ENCODE measurements around the gene DNAAF3. TPM values are rescaled to one million over a fixed set of nuclear protein-coding genes. Genes with fewer than 3 reads are reported as not detected.

DNAAF3 gene
- total and polyA plus RNA-seq, 2 donors from 2014 or later = 5.1 to 11.4 TPM

GRCh38 chr19:55146078-55146704, 20.2 kb downstream of the DNAAF3 start:
- H3K27ac ChIP-seq (ENCODE audit: low read depth in 2 of 2, low read length in 2 of 2) = no peak overlapping the region
- no peak for DNase-seq
- H3K4me1 ChIP-seq (ENCODE audit: control insufficient read depth in 2 of 3, insufficient read depth in 2 of 3, low read depth in 1 of 3, low read length in 3 of 3) = no peaks in the 10 kb centered on the region
- intact Hi-C loops (cut with DNase I) = loop anchor here (10.0 kb wide), 1 partner anchor 359 kb away; no protein-coding TSS in a partner anchor
- peaks cover 5% of the 10 kb centered on the region for H3K27me3 ChIP-seq (ENCODE audit: control insufficient read depth, insufficient read depth, low read length)
- no peak overlapping the region for H3K9ac ChIP-seq (ENCODE audit: low read length in 3 of 3)
- H3K4me3 ChIP-seq (ENCODE audit: low read length in 3 of 3) = no peak overlapping the region
- no peak for FAIRE-seq
- no peak for TF ChIP-seq CTCF (IDR thresholded peaks at IDR 0.05; ENCODE audit: borderline replicate concordance, extremely low read depth, insufficient read depth)
- no peaks in the 10 kb centered on the region for H3K36me3 ChIP-seq (ENCODE audit: control insufficient read depth in 2 of 3, insufficient read depth in 3 of 3, low read length in 3 of 3)
- no peaks in the 10 kb centered on the region for H3K9me3 ChIP-seq (ENCODE audit: control insufficient read depth in 2 of 3, insufficient read depth in 1 of 3, low read length in 3 of 3)

GRCh38 chr19:55145232-55145631, 21.2 kb downstream of the DNAAF3 start:
- H3K9me3 ChIP-seq (ENCODE audit: control insufficient read depth in 2 of 3, insufficient read depth in 1 of 3, low read length in 3 of 3) = no peaks in the 10 kb centered on the region
- H3K36me3 ChIP-seq (ENCODE audit: control insufficient read depth in 2 of 3, insufficient read depth in 3 of 3, low read length in 3 of 3) = no peaks in the 10 kb centered on the region
- H3K4me3 ChIP-seq (ENCODE audit: low read length in 3 of 3) = no peak overlapping the region
- no peak for TF ChIP-seq CTCF (IDR thresholded peaks at IDR 0.05; ENCODE audit: borderline replicate concordance, extremely low read depth, insufficient read depth)
- intact Hi-C loops (cut with DNase I) = loop anchor here (10.0 kb wide), 1 partner anchor 360 kb away; no protein-coding TSS in a partner anchor
- peaks cover 5% of the 10 kb centered on the region for H3K27me3 ChIP-seq (ENCODE audit: control insufficient read depth, insufficient read depth, low read length)
- H3K4me1 ChIP-seq (ENCODE audit: control insufficient read depth in 2 of 3, insufficient read depth in 2 of 3, low read depth in 1 of 3, low read length in 3 of 3) = no peaks in the 10 kb centered on the region
- no peak overlapping the region for H3K9ac ChIP-seq (ENCODE audit: low read length in 3 of 3)
- DNase-seq (no peak), FAIRE-seq (no peak)
- H3K27ac ChIP-seq (ENCODE audit: low read depth in 2 of 2, low read length in 2 of 2) = no peak overlapping the region

- H3K9me3 ChIP-seq (ENCODE audit: control insufficient read depth in 2 of 3, insufficient read depth in 1 of 3, low read length in 3 of 3) = no peaks in the 10 kb centered on the region
- H3K4me1 ChIP-seq (ENCODE audit: control insufficient read depth in 2 of 3, insufficient read depth in 2 of 3, low read depth in 1 of 3, low read length in 3 of 3) = no peaks in the 10 kb centered on the region
- H3K27ac ChIP-seq (ENCODE audit: low read depth in 2 of 2, low read length in 2 of 2) = no peak overlapping the region
- FAIRE-seq (no peak), DNase-seq (no peak)
- TF ChIP-seq CTCF (IDR thresholded peaks at IDR 0.05; ENCODE audit: borderline replicate concordance, extremely low read depth, insufficient read depth) = no peak
- no peak overlapping the region for H3K9ac ChIP-seq (ENCODE audit: low read length in 3 of 3)
- no peaks in the 10 kb centered on the region for H3K27me3 ChIP-seq (ENCODE audit: control insufficient read depth, insufficient read depth, low read length)
- H3K4me3 ChIP-seq (ENCODE audit: low read length in 3 of 3) = no peak overlapping the region
- no peaks in the 10 kb centered on the region for H3K36me3 ChIP-seq (ENCODE audit: control insufficient read depth in 2 of 3, insufficient read depth in 3 of 3, low read length in 3 of 3)
- intact Hi-C loops (cut with DNase I) = loop anchor here (10.0 kb wide), 1 partner anchor 363 kb away; no protein-coding TSS in a partner anchor
These were observed 24.7 kb downstream of the DNAAF3 start for GRCh38 chr19:55141696-55142095.
